ENCODE results near the gene TTLL7.

DNA sequence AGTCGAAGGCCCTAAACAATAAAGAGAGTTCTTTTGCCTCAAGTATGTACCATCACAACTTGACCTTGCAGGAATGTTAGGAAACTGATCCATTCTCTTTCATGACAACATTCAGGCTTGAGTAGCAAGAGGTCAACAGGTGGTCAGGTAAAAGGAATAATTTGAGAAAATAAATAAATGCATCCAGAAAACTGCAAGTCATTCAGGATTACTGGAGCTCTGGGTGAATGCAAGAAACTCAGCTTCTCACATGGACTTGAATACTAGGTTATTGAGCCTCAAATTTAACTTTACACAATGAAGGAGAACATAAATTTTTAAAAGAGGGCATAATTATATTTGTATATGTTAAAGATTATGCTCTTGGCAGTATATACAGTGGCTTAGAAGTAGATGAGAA, 76.5 kb downstream of the TTLL7 start:
- TF ChIP-seq, protein P1, sequence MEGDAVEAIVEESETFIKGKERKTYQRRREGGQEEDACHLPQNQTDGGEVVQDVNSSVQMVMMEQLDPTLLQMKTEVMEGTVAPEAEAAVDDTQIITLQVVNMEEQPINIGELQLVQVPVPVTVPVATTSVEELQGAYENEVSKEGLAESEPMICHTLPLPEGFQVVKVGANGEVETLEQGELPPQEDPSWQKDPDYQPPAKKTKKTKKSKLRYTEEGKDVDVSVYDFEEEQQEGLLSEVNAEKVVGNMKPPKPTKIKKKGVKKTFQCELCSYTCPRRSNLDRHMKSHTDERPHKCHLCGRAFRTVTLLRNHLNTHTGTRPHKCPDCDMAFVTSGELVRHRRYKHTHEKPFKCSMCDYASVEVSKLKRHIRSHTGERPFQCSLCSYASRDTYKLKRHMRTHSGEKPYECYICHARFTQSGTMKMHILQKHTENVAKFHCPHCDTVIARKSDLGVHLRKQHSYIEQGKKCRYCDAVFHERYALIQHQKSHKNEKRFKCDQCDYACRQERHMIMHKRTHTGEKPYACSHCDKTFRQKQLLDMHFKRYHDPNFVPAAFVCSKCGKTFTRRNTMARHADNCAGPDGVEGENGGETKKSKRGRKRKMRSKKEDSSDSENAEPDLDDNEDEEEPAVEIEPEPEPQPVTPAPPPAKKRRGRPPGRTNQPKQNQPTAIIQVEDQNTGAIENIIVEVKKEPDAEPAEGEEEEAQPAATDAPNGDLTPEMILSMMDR (optimal IDR thresholded peaks at IDR 0.05 in 1 of 3, IDR thresholded peaks at IDR 0.05 in 1 of 3, conservative IDR thresholded peaks at IDR 0.05 in 1 of 3; ENCODE audit: extremely low read depth in 1 of 3, insufficient read depth in 2 of 3, low read length in 3 of 3) = no peak
- TF ChIP-seq EZH2 (IDR thresholded peaks at IDR 0.05; ENCODE audit: low read length) = no peak
